ENCODE measurements around the gene RCVRN.

RCVRN gene

DNA sequence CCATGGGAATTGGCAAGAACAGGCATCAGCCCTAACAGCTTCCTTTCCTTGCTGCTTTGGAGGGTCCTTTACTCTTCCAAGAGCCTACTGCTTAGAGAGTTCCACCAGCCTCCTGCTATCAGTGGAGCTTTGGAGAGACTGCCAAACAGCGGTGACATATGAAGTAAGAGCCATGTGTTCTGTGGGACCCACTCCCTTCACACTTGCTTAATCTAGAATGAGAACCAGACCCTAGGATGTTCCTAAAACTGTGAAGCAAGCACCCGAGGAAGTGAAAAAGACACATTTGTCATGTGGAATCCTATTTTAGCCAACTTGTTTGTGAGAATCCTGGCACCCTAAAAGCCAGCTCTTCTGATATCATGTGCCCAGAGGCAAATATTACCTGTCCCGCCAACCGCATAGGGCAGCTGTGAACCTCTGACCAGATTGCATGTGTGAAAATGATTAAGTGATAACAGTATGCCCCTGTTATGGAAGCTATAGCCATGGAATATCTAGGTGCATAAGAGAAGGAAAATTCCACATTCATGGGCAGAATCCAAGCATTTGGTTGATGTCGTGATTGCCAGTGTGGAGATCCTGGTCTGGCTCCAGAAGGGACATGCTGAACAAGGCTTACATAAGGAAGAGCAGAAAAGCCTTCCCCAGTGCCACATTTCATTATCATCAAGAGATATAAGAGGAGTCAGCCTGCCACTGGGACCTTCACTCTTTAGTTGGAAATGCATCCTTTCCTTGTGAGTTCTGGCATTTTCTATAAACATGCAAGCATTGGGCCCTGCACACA lies 18.7 kb downstream of the RCVRN start:
- Histone ChIP-seq H3K9me3 (peaks cover 21% of the 10 kb centered on the region), H3K27me3 (no peaks in the 10 kb centered on the region), H3K36me3 (no peaks in the 10 kb centered on the region), H3K27ac (no peak overlapping the region), H3K4me3 (no peak overlapping the region), H3K4me2 (no peak overlapping the region), H3K4me1 (no peaks in the 10 kb centered on the region), H4K20me1 (no peaks in the 10 kb centered on the region), H3K9ac (no peak overlapping the region)
- TF ChIP-seq Cebpa-rat (IDR thresholded peaks at IDR 0.05): no peak

DNA sequence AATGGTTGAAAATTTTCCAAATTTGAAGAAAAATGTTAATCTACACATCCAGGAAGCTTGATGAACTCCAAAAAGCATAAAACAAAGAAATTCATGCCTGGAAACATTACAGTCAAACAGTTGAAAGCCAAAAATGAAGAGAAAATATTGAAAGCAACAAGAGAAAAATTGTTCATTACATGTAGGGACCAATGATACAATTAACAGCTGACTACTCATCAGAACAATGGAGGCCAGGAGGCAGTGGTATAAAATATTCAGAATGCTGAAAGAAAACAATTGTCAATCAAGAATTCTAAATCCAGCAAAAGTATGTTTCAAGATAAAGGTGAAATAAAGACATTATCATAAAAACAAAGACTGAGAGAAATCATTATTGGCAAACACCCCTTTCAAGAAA lies 21.6 kb downstream of the RCVRN start:
- no peaks in the 10 kb centered on the region for H4K20me1 ChIP-seq
- no peak overlapping the region for H3K4me2 ChIP-seq
- no peaks in the 10 kb centered on the region for H3K4me1 ChIP-seq
- H3K9ac ChIP-seq: no peak overlapping the region
- H3K27me3 ChIP-seq: no peaks in the 10 kb centered on the region
- peaks cover 21% of the 10 kb centered on the region for H3K9me3 ChIP-seq
- no peak overlapping the region for H3K27ac ChIP-seq
- H3K4me3 ChIP-seq: no peak overlapping the region
- H3K36me3 ChIP-seq: no peaks in the 10 kb centered on the region
- no peak for TF ChIP-seq Cebpa-rat (IDR thresholded peaks at IDR 0.05)

DNA sequence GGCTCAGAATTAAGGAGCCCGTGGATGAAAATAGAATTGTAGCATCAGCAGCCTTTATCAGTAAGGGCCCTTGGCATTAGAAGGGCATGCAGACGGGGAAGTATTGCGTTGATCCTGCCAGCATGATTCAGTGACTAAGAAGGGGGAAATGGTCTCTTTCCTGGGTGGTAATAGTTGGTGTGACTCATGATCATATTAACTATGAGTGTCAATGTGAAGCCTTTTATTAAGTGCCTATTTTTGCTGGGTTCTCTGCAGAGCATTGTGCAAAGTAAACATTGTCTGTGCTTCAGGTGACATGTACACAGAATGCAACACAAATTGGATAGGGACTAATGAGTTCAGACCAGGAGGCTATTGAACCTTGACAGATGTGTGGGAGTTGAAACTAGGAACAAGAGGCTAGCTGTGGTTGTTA lies 24.5 kb downstream of the RCVRN start:
- H3K4me1 ChIP-seq: peaks cover 3% of the 10 kb centered on the region; the same call in 1 of the 2 replicates
- no peak overlapping the region for H3K4me3 ChIP-seq
- no peaks in the 10 kb centered on the region for H4K20me1 ChIP-seq
- H3K9me3 ChIP-seq: peaks cover 21% of the 10 kb centered on the region
- no peak overlapping the region for H3K4me2 ChIP-seq
- no peak overlapping the region for H3K9ac ChIP-seq
- H3K27ac ChIP-seq: no peak overlapping the region
- no peaks in the 10 kb centered on the region for H3K36me3 ChIP-seq
- no peaks in the 10 kb centered on the region for H3K27me3 ChIP-seq
- no peak for TF ChIP-seq Cebpa-rat (IDR thresholded peaks at IDR 0.05)

DNA sequence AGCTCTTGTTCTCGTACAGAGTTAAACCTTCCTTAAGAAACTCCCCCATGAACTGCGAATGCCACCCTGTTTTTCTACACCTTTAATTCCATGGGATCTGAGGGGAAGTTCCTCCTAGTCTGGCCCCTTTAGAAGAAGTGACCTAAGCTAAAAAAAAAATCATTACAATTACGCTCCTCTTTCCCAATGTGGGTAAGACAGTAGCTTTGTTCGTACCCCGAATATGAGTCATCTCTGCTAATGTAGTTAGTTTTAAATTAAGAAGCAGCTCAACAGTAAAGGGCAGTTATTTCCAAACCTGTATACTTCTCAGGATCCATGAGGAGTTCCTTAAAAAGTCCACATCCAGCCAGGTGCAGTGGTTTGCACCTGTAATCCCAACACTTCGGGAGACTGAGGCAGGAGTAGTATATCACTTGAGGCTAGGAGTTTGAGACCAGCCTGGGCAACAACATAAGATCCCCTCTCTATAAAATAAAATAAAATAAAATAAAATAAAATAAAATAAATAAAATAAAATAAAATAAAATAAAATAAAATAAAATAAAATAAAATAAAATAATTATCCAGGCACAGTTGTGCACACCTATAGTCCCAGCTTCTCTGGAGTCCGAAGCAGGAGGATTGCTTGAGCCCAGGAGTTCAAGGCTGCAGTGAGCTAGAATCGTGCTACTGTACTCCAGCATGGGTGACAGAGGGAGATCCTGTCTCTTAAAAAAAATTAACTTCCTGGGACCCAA lies 26.1 kb downstream of the RCVRN start:
- Histone ChIP-seq H3K36me3 (no peaks in the 10 kb centered on the region), H3K4me1 (peaks cover 6% of the 10 kb centered on the region; the same call in 1 of the 2 replicates), H3K4me2 (no peak overlapping the region), H3K9me3 (peaks cover 21% of the 10 kb centered on the region), H3K9ac (no peak overlapping the region), H3K27me3 (no peaks in the 10 kb centered on the region), H3K4me3 (no peak overlapping the region), H4K20me1 (no peaks in the 10 kb centered on the region), H3K27ac (no peak overlapping the region)
- no peak for TF ChIP-seq Cebpa-rat (IDR thresholded peaks at IDR 0.05)

DNA sequence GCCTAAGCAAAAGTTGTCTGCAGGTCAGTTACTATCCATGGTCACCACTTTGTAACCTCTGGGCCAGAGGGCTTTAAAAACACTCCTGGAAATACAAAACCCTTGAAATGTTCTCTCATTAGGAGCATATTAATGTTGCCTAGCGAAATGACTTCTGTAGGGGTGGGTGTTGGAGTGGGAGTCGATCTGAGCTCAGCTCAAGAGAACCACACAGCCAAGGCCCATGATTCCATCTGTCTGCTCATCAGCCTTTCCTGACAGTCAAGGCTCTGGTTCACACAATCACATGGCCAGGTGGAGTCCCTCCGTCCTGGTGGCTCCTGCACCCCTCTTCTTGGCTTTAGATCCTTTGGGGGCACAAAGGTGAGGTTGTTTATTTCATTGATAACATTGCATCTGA lies 26.7 kb downstream of the RCVRN start:
- Histone ChIP-seq H3K9me3 (peaks cover 17% of the 10 kb centered on the region), H3K4me2 (no peak overlapping the region), H3K27me3 (no peaks in the 10 kb centered on the region), H3K36me3 (no peaks in the 10 kb centered on the region), H3K9ac (no peak overlapping the region), H3K27ac (no peak overlapping the region), H3K4me3 (no peak overlapping the region), H4K20me1 (no peaks in the 10 kb centered on the region), H3K4me1 (peaks cover 6% of the 10 kb centered on the region; the same call in 1 of the 2 replicates)
- no peak for TF ChIP-seq Cebpa-rat (IDR thresholded peaks at IDR 0.05)

DNA sequence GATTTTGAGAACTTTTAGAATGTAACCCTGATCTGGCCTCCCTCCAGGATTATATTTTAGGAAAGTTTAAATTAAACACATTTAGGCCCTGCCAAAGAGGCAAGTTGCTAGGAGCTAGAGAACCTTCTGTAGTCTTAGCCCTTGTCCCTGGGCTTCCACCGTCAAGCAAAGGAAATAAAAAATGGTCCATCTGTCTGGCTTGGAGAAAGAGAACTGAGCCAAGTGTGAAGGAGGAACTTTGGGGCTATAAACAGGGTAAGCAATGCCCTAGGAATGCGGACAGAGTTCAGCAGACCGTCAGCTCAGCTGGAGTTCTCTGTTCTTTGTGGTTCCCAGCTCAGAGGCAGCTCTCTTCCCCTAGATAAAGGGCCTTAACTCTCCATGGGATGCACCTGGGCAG lies 29.6 kb downstream of the RCVRN start:
- Histone ChIP-seq H3K4me3 (no peak overlapping the region), H3K4me1 (peaks cover 6% of the 10 kb centered on the region; the same call in 1 of the 2 replicates), H3K9me3 (no peaks in the 10 kb centered on the region), H3K9ac (no peak overlapping the region), H3K4me2 (no peak overlapping the region), H3K27me3 (no peaks in the 10 kb centered on the region), H3K27ac (no peak overlapping the region), H3K36me3 (no peaks in the 10 kb centered on the region), H4K20me1 (no peaks in the 10 kb centered on the region)
- no peak for TF ChIP-seq Cebpa-rat (IDR thresholded peaks at IDR 0.05)

DNA sequence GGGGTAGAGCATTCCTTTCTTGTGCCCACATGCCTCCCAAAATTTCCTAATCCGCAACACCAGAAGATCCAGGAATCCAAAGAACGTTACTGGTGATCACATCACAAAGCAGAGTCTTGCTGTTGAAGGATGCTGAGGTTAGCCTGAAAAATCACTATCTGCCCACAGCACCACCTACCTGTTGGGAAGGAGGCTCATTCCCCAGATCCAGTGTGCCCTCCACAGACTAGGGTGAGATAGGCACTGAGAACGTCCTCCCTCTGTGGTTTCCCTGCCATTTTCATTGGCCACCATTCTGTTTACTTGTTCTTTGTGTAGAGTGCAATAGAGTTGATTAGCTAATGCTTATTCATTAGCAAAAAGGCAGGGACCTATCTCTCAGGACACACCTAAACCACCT lies 30.3 kb downstream of the RCVRN start:
- Histone ChIP-seq H3K36me3 (no peaks in the 10 kb centered on the region), H3K4me1 (peaks cover 6% of the 10 kb centered on the region; the same call in 1 of the 2 replicates), H3K27ac (no peak overlapping the region), H3K27me3 (no peaks in the 10 kb centered on the region), H3K9ac (no peak overlapping the region), H4K20me1 (no peaks in the 10 kb centered on the region), H3K4me3 (no peak overlapping the region), H3K9me3 (no peaks in the 10 kb centered on the region), H3K4me2 (no peak overlapping the region)
- TF ChIP-seq Cebpa-rat (IDR thresholded peaks at IDR 0.05): no peak

DNA sequence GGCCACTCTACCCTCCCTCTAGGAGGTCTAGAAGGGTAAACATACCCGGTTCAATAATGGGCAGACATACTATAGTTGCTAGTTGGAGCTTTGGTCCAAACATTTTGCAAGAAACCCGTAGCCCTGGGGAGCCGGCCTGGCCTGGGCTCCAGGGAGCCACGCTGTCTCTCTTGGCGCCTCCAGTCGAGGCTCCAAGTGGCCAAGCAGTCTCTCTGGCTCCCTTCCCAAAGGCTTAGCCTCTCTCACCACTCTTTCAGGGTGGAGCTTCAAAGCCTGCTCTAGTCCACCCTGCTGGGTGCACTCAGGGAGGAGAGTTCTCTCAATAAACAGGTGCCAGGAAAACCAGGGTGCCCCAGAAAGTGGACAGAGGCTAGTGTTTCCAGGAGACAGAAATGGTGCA lies 32.2 kb downstream of the RCVRN start:
- no peaks in the 10 kb centered on the region for H3K9me3 ChIP-seq
- no peak overlapping the region for H3K9ac ChIP-seq
- peaks cover 6% of the 10 kb centered on the region; the same call in 1 of the 2 replicates for H3K4me1 ChIP-seq
- TF ChIP-seq Cebpa-rat (IDR thresholded peaks at IDR 0.05): no peak
- no peaks in the 10 kb centered on the region for H4K20me1 ChIP-seq
- H3K27ac ChIP-seq: no peak overlapping the region
- H3K27me3 ChIP-seq: no peaks in the 10 kb centered on the region
- no peaks in the 10 kb centered on the region for H3K36me3 ChIP-seq
- no peak overlapping the region for H3K4me2 ChIP-seq
- H3K4me3 ChIP-seq: no peak overlapping the region

DNA sequence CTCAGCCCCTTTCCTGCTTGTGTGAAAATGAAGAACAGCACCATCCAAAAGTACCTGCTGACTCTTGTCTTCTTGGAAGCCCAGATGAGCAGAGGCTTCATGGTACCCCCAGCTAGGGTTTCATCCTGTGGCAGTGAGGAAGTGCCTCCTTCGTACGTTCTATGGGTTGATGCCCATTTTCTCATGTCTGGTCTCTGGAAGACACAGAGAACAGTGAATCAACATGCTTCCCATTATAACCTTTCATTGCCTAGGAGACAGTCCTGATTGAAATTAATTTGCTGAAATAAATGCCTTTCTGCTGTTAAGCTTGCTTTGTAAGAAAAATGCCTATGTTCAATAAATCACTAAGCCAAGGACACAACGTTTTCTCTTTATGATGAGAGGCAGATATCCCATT lies 36.5 kb downstream of the RCVRN start:
- Histone ChIP-seq H3K4me2 (no peak overlapping the region), H3K27me3 (no peaks in the 10 kb centered on the region), H3K36me3 (no peaks in the 10 kb centered on the region), H4K20me1 (no peaks in the 10 kb centered on the region), H3K9ac (no peak overlapping the region), H3K4me1 (no peaks in the 10 kb centered on the region), H3K27ac (no peak overlapping the region), H3K9me3 (no peaks in the 10 kb centered on the region; the same call in 1 of the 2 replicates), H3K4me3 (no peak overlapping the region)
- no peak for TF ChIP-seq Cebpa-rat (IDR thresholded peaks at IDR 0.05)

DNA sequence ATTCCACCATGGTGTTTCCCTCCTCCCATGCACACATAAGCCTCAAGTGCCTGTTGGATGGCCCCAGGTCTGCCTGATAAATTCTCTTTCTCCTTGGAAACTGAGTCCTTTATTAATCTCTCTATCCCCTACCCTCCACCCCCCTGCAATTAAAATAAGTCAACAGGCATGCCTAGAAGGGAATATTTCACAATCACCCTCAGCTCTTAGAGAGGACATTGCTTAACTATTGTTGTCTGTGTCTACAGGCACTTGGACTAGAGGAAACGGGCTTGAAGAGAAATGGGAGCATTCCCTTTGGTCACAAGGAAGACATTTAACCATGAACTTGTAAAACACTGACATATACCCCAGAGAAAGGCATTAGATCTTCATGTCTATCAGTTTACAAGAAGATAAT lies 39.5 kb downstream of the RCVRN start:
- Histone ChIP-seq H3K9me3 (peaks cover 4% of the 10 kb centered on the region; the same call in 1 of the 2 replicates), H3K4me2 (no peak overlapping the region), H3K27ac (no peak overlapping the region), H4K20me1 (no peaks in the 10 kb centered on the region), H3K36me3 (no peaks in the 10 kb centered on the region), H3K4me1 (no peaks in the 10 kb centered on the region), H3K4me3 (no peak overlapping the region), H3K9ac (no peak overlapping the region), H3K27me3 (no peaks in the 10 kb centered on the region)
- TF ChIP-seq Cebpa-rat (IDR thresholded peaks at IDR 0.05): no peak
